HepG2 (cell line): ENCODE results near the gene ARFGEF3. TPM values are rescaled to one million over a fixed set of nuclear protein-coding genes. Genes with fewer than 3 reads are reported as not detected.

Experiments
- ATAC-seq: fragments of 200-7000 bp; cut with Tn5 transposase; 3 replicates; pipeline ENCODE4 v1.9.1; 2020; ENCODE audit warnings: mild to moderate bottlenecking, moderate library complexity
- BruUV-seq: library from RNA; stranded (reverse); fragments of 400-500 nt; replicated peaks from 2 replicates; lab custom pipeline; 2021; lab: Mats Ljungman, UMichigan
- CTCF ChIA-PET: fragments of 300-600 bp; formaldehyde crosslinking; extraction: SDS; loops from one replicate; lab custom pipeline; 2021; ENCODE audit warnings: low total read pairs, inconsistent platforms, low intra/inter-chr PET ratio; lab: Yijun Ruan, JAX
- POLR2A ChIA-PET: fragments of 350-600 bp; sonication (Branson Sonifier 250); formaldehyde crosslinking; loops from one replicate; lab custom pipeline; 2020; ENCODE audit warnings: antibody characterized with exemption, inconsistent platforms; lab: Yijun Ruan, JAX
- DNase-seq: peaks from one replicate; pipeline ENCODE4 v3.0.0-alpha.2; 2015; ENCODE audit warnings: low spot score
- FAIRE-seq: peaks from 3 replicates; lab custom pipeline; 2011; peaks lifted over from hg19 to GRCh38; lab: Jason Lieb, UNC
- H2AFZ ChIP-seq: one replicate; pipeline ENCODE4 v1.6.1; 2011; ENCODE audit warnings: low read length, inconsistent platforms
- H3K27ac ChIP-seq: fragments of 300-600 bp; 3 replicates; pipeline ENCODE4 v1.8.0; 2011; ENCODE audit warnings: mixed run types, mild to moderate bottlenecking, mixed read lengths, low read length, inconsistent platforms; ENCODE audit not compliant: insufficient read depth; ENCODE audit errors: extremely low read length
- H3K27me3 ChIP-seq, 2 experiments: fragments of 200-600 bp in 1 of 2; 2 replicates in 1 of 2; 3 replicates in 1 of 2; pipeline versions ENCODE4 v1.6.0 to v1.8.0; 2011; ENCODE audit warnings: low read length in 2 of 2, mild to moderate bottlenecking in 2 of 2, moderate library complexity in 2 of 2, inconsistent platforms in 1 of 2; ENCODE audit not compliant: insufficient read depth in 2 of 2, control insufficient read depth in 1 of 2
- H3K36me3 ChIP-seq, 2 experiments: fragments of 200-600 bp in 1 of 2; replicated peaks in 1 of 2; 2 replicates in 1 of 2; 3 replicates in 1 of 2; pipeline versions ENCODE4 v1.5.1 to v1.8.0; 2011; ENCODE audit warnings: low read length in 2 of 2, inconsistent platforms in 1 of 2; ENCODE audit not compliant: insufficient read depth in 2 of 2, control insufficient read depth in 1 of 2
- H3K4me1 ChIP-seq: 2 replicates; pipeline ENCODE4 v1.5.1; 2012; ENCODE audit warnings: low read length, inconsistent platforms; ENCODE audit not compliant: insufficient read depth
- H3K4me2 ChIP-seq: 2 replicates; pipeline ENCODE4 v1.6.0; 2011; ENCODE audit warnings: low read depth, low read length, inconsistent platforms
- H3K4me3 ChIP-seq, 3 experiments: fragments of 200-600 bp in 1 of 3; sonication (generic), shearing (Covaris generic) in 1 of 3; replicated peaks in 1 of 3; 2 replicates each; pipeline ENCODE4 v1.5.1; 2011 to 2016; ENCODE audit warnings: low read length in 3 of 3, inconsistent platforms in 2 of 3, low read depth in 2 of 3, mild to moderate bottlenecking in 2 of 3, control low read depth in 1 of 3, mixed read lengths in 1 of 3; ENCODE audit not compliant: insufficient read depth in 1 of 3
- H3K79me2 ChIP-seq: one replicate; pipeline ENCODE4 v1.6.1; 2011; ENCODE audit warnings: low read length, inconsistent platforms; ENCODE audit not compliant: insufficient read depth
- H3K9ac ChIP-seq: 2 replicates; pipeline ENCODE4 v1.6.0; 2011; ENCODE audit warnings: mild to moderate bottlenecking, low read depth, low read length, inconsistent platforms; ENCODE audit not compliant: insufficient read depth
- H3K9me3 ChIP-seq: 2 replicates; pipeline ENCODE4 v1.5.1; 2012; ENCODE audit warnings: mild to moderate bottlenecking, low read length
- H4K20me1 ChIP-seq: 2 replicates; pipeline ENCODE4 v1.6.0; 2011; ENCODE audit warnings: inconsistent platforms, mild to moderate bottlenecking, low read length, moderate library complexity; ENCODE audit not compliant: insufficient read depth
- CHD2 ChIP-seq: IDR thresholded peaks from 2 replicates; pipeline ENCODE4 v1.6.1; 2011; ENCODE audit warnings: low read depth, low read length, improper control_type of control experiment
- GABPA ChIP-seq, 2 experiments: IDR thresholded peaks; 2 replicates each; pipeline ENCODE4 v1.6.1; 2011 to 2016; ENCODE audit warnings: low read depth in 2 of 2, low read length in 1 of 2, missing biosample characterization in 1 of 2, missing genetic modification characterization in 1 of 2
- MTA1 ChIP-seq: sonication (generic); formaldehyde crosslinking; IDR thresholded peaks from 2 replicates; pipeline ENCODE4 v1.4.0; 2020; ENCODE audit warnings: missing genetic modification reagents, mild to moderate bottlenecking, borderline replicate concordance
- NR2F2 ChIP-seq: IDR thresholded peaks from 2 replicates; pipeline ENCODE4 v1.6.1; 2012; ENCODE audit warnings: low read depth, inconsistent platforms, borderline replicate concordance
- RAD51 ChIP-seq: fragments of 450-650 bp; IDR thresholded peaks from 2 replicates; pipeline ENCODE4 v1.6.1; 2016; ENCODE audit warnings: borderline replicate concordance
- SP4 ChIP-seq: sonication (generic); formaldehyde crosslinking; IDR thresholded peaks from 2 replicates; pipeline ENCODE4 v1.8.1; 2023; ENCODE audit warnings: mild to moderate bottlenecking, missing genetic modification reagents
- SSRP1 ChIP-seq: IDR thresholded peaks from 2 replicates; pipeline ENCODE4 v1.6.1; 2016; ENCODE audit warnings: control low read depth
- TIGD3 ChIP-seq: sonication (generic); formaldehyde crosslinking; IDR thresholded peaks from 2 replicates; pipeline ENCODE4 v1.5.1; 2020; ENCODE audit warnings: mild to moderate bottlenecking, missing genetic modification reagents, borderline replicate concordance
- TRIM22 ChIP-seq: fragments of 450-650 bp; IDR thresholded peaks from 2 replicates; pipeline ENCODE4 v1.6.1; 2017
- ZFP37 ChIP-seq: sonication (generic); formaldehyde crosslinking; IDR thresholded peaks from 2 replicates; pipeline ENCODE4 v1.4.0; 2020; ENCODE audit warnings: missing genetic modification reagents, borderline replicate concordance
- ZFP41 ChIP-seq: sonication (generic); formaldehyde crosslinking; IDR thresholded peaks from 2 replicates; pipeline ENCODE4 v1.4.0; 2020; ENCODE audit warnings: mild to moderate bottlenecking, missing genetic modification reagents, borderline replicate concordance
- ZNF331 ChIP-seq: sonication (generic); formaldehyde crosslinking; IDR thresholded peaks from 2 replicates; pipeline ENCODE4 v1.4.0; 2020; ENCODE audit warnings: missing genetic modification reagents
- ZNF678 ChIP-seq: sonication (generic); formaldehyde crosslinking; IDR thresholded peaks from 2 replicates; pipeline ENCODE4 v1.4.0; 2020; ENCODE audit warnings: mild to moderate bottlenecking, missing genetic modification reagents
- WGBS: methylation state at CpG from one replicate; pipeline ENCODE4 v1.1.6; 2017; ENCODE audit warnings: low lambda C conversion rate; 5-methylcytosine and 5-hydroxymethylcytosine counted together
- in situ Hi-C: cut with HindIII; loops from 2 replicates; pipeline ENCODE4 v1.10.0; 2017; ENCODE audit warnings: low pct_unique_long_range_greater_than_20kb; ENCODE audit not compliant: extremely low pct_ligation_motif_present
- intact Hi-C: fragments of 100-400 bp; cut with micrococcal nuclease; formaldehyde crosslinking; loops from one replicate; pipeline ENCODE4 v1.10.0; 2022; ENCODE audit not compliant: unreplicated experiment
- polyA plus RNA-seq, 8 experiments: library from polyadenylated mRNA; depleted of rRNA in 3 of 8; stranded (reverse) in 7 of 8; unstranded in 1 of 8; fragments of >200 nt; fragmentation: Illumina TruSeq in 4 of 8; extraction: Trizol in 4 of 8; gene quantifications; 2 replicates each; pipeline versions ENCODE4 v1.2.1 to v1.2.3, GENCODE V29; 2011 to 2016; ENCODE audit warnings: low read depth in 4 of 8, missing spikeins in 1 of 8, mixed read lengths in 1 of 8; ENCODE audit not compliant: insufficient read depth in 1 of 8
- total RNA-seq, 5 experiments: library from RNA; depleted of rRNA; stranded (reverse); fragments of >200 nt; fragmentation: Illumina TruSeq; extraction: Trizol; gene quantifications; 2 replicates each; pipeline ENCODE4 v1.2.3, GENCODE V29; 2016; ENCODE audit warnings: low read depth in 1 of 5

Gene ARFGEF3
- total and polyA plus RNA-seq, 2 of the 13 experiments (the other 11 are each of a cell fraction or from before 2014, with no cell fraction given) = 0.60 to 2.6 TPM

GRCh38 chr6:138310294-138310693 is 148.6 kb downstream of the ARFGEF3 start:
- intact Hi-C loops (no loop called here), in situ Hi-C loops (no loop called here)
- Histone ChIP-seq H3K4me3 (no peak overlapping the region), H3K79me2 (no peaks in the 10 kb centered on the region), H3K9ac (no peak overlapping the region), H3K4me2 (no peak overlapping the region), H3K9me3 (no peaks in the 10 kb centered on the region), H3K4me1 (no peaks in the 10 kb centered on the region), H3K27ac (no peak overlapping the region), H2AFZ (no peak overlapping the region), H4K20me1 (no peaks in the 10 kb centered on the region), H3K27me3 (no peaks in the 10 kb centered on the region; a peak in 1 of 5 replicates), H3K36me3 (no peaks in the 10 kb centered on the region)
- DNase-seq (no peak), FAIRE-seq (no peak), ATAC-seq (no peak)
- ChIA-PET POLR2A (no interaction called here), CTCF (no interaction called here)
- no TSS peak for BruUV-seq
- 42% methylated on average over 3 of the region's 3 CpGs for WGBS
- TF ChIP-seq CHD2 (no peak), NR2F2 (no peak), ZFP37 (CRISPR knock-in tag) (no peak), MTA1 (CRISPR knock-in tag) (no peak), ZNF678 (no peak), SP4 (CRISPR knock-in tag) (no peak), SSRP1 (CRISPR knock-in tag) (no peak), TIGD3 (no peak)

GRCh38 chr6:138310821-138311220 is 149.1 kb downstream of the ARFGEF3 start:
- no peak for FAIRE-seq
- no peak for TF ChIP-seq RAD51
- no peak for TF ChIP-seq TRIM22
- TF ChIP-seq ZFP41 = no peak
- TF ChIP-seq ZNF331 (CRISPR knock-in tag) = no peak
- no peak for TF ChIP-seq GABPA (IDR thresholded peaks at IDR 0.05; ENCODE audit: low read depth, low read length)
- TF ChIP-seq GABPA (CRISPR knock-in tag; IDR thresholded peaks at IDR 0.05; ENCODE audit: low read depth) = no peak

More at GRCh38 chr6:138310821-138311220, 149.1 kb downstream of the ARFGEF3 start:
- 85% methylated on average over 2 of the region's 2 CpGs for WGBS
- Histone ChIP-seq H3K79me2 (no peaks in the 10 kb centered on the region), H3K9me3 (no peaks in the 10 kb centered on the region), H3K27ac (no peak overlapping the region), H3K27me3 (no peaks in the 10 kb centered on the region; a peak in 1 of 5 replicates), H3K4me2 (no peak overlapping the region), H3K4me1 (no peaks in the 10 kb centered on the region), H2AFZ (no peak overlapping the region), H3K4me3 (no peak overlapping the region), H3K9ac (no peak overlapping the region), H4K20me1 (no peaks in the 10 kb centered on the region), H3K36me3 (no peaks in the 10 kb centered on the region)
- BruUV-seq = no TSS peak
- ChIA-PET CTCF (no interaction called here), POLR2A (no interaction called here)
- intact Hi-C loops = no loop called here
- in situ Hi-C loops = no loop called here
- no peak for DNase-seq
- no peak for ATAC-seq
